ENCODE measurements around the gene SZT2. TPM values are rescaled to one million over a fixed set of nuclear protein-coding genes. Genes with fewer than 3 reads are reported as not detected.

SZT2 gene
- total RNA-seq, result 51.8 and 63.6 TPM in 2 replicates
- long read RNA-seq, partial matches to known transcripts, result 6 of 10 reads
- long read RNA-seq, other reads (novel, unspliced or antisense), result 4 of 10 reads

GRCh38 chr1:43389326-43390313 lies at the start of gene SZT2, which contains the start of gene MED8:
TSS of gene SZT2 (plus strand) at chr1:43389899. CDS start at chr1:43389969, 70 bp downstream.
TSS of gene MED8 (minus strand) at chr1:43389800. CDS start at chr1:43389764, 36 bp downstream.
- Mint-ChIP-seq H3K4me1 (ENCODE audit: unreplicated experiment) (peaks cover 35% of the 10 kb centered on the region), H3K27me3 (ENCODE audit: unreplicated experiment) (no peaks in the 10 kb centered on the region), H3K36me3 (ENCODE audit: unreplicated experiment) (peaks cover 30% of the 10 kb centered on the region), H3K9me3 (ENCODE audit: unreplicated experiment) (no peaks in the 10 kb centered on the region), H3K4me3 (ENCODE audit: unreplicated experiment) (peak within 1 kb of the TSS; percentile 100), H3K27ac (ENCODE audit: unreplicated experiment) (peak within 1 kb of the TSS; percentile 100)
- DNase-seq (ENCODE audit: extremely low spot score, unreplicated experiment), result peak; percentile 95
- no peak for TF ChIP-seq CTCF (IDR thresholded peaks at IDR 0.05)

GRCh38 chr1:43340559-43340958 lies 49.1 kb upstream of the SZT2 start:
- Mint-ChIP-seq H3K4me1 (ENCODE audit: unreplicated experiment) (no peaks in the 10 kb centered on the region), H3K36me3 (ENCODE audit: unreplicated experiment) (no peaks in the 10 kb centered on the region), H3K27me3 (ENCODE audit: unreplicated experiment) (peaks cover 3% of the 10 kb centered on the region), H3K4me3 (ENCODE audit: unreplicated experiment) (no peak overlapping the region), H3K27ac (ENCODE audit: unreplicated experiment) (no peak overlapping the region), H3K9me3 (ENCODE audit: unreplicated experiment) (no peaks in the 10 kb centered on the region)
- DNase-seq (ENCODE audit: extremely low spot score, unreplicated experiment), result no peak
- no peak for TF ChIP-seq CTCF (IDR thresholded peaks at IDR 0.05)

- H3K4me3 Mint-ChIP-seq (ENCODE audit: unreplicated experiment), result no peak overlapping the region
- no peak overlapping the region for H3K27ac Mint-ChIP-seq (ENCODE audit: unreplicated experiment)
- H3K36me3 Mint-ChIP-seq (ENCODE audit: unreplicated experiment), result no peaks in the 10 kb centered on the region
- DNase-seq (ENCODE audit: extremely low spot score, unreplicated experiment), result no peak
- TF ChIP-seq CTCF (IDR thresholded peaks at IDR 0.05), result no peak
- no peaks in the 10 kb centered on the region for H3K9me3 Mint-ChIP-seq (ENCODE audit: unreplicated experiment)
- peaks cover 5% of the 10 kb centered on the region for H3K4me1 Mint-ChIP-seq (ENCODE audit: unreplicated experiment)
- H3K27me3 Mint-ChIP-seq (ENCODE audit: unreplicated experiment), result peaks cover 8% of the 10 kb centered on the region
Observed at GRCh38 chr1:43344267-43344850, 45.3 kb upstream of the SZT2 start.

GRCh38 chr1:43345120-43345519 lies 44.6 kb upstream of the SZT2 start:
- Mint-ChIP-seq H3K4me3 (ENCODE audit: unreplicated experiment) (no peak overlapping the region), H3K4me1 (ENCODE audit: unreplicated experiment) (peaks cover 12% of the 10 kb centered on the region), H3K27ac (ENCODE audit: unreplicated experiment) (no peak overlapping the region), H3K27me3 (ENCODE audit: unreplicated experiment) (peaks cover 8% of the 10 kb centered on the region), H3K9me3 (ENCODE audit: unreplicated experiment) (no peaks in the 10 kb centered on the region), H3K36me3 (ENCODE audit: unreplicated experiment) (no peaks in the 10 kb centered on the region)
- no peak for DNase-seq (ENCODE audit: extremely low spot score, unreplicated experiment)
- no peak for TF ChIP-seq CTCF (IDR thresholded peaks at IDR 0.05)

- TF ChIP-seq CTCF (IDR thresholded peaks at IDR 0.05), result no peak
- H3K4me1 Mint-ChIP-seq (ENCODE audit: unreplicated experiment), result peaks cover 14% of the 10 kb centered on the region
- H3K27me3 Mint-ChIP-seq (ENCODE audit: unreplicated experiment), result peaks cover 5% of the 10 kb centered on the region
- H3K9me3 Mint-ChIP-seq (ENCODE audit: unreplicated experiment), result no peaks in the 10 kb centered on the region
- no peaks in the 10 kb centered on the region for H3K36me3 Mint-ChIP-seq (ENCODE audit: unreplicated experiment)
- no peak overlapping the region for H3K27ac Mint-ChIP-seq (ENCODE audit: unreplicated experiment)
- no peak overlapping the region for H3K4me3 Mint-ChIP-seq (ENCODE audit: unreplicated experiment)
- no peak for DNase-seq (ENCODE audit: extremely low spot score, unreplicated experiment)
Observed at GRCh38 chr1:43346636-43347035, 43.1 kb upstream of the SZT2 start.
